B cell (primary cell): ENCODE results near the gene KATNB1.

Experiments
- CTCF ChIP-seq: fragments of 200-600 bp; IDR thresholded peaks from one replicate; pipeline ENCODE4 v1.8.0; 2022; ENCODE audit warnings: antibody characterized with exemption, mild to moderate bottlenecking
- EZH2 ChIP-seq: IDR thresholded peaks from 2 replicates; pipeline ENCODE4 v1.6.1; 2012; ENCODE audit warnings: borderline replicate concordance, low read depth, mild to moderate bottlenecking, moderate library complexity, low read length; ENCODE audit not compliant: insufficient read depth, poor library complexity, severe bottlenecking

- TF ChIP-seq EZH2, result no peak
- no peak for TF ChIP-seq CTCF
These were observed 17.2 kb downstream of the KATNB1 start for GRCh38 chr16:57752581-57753447.
